HG02973 (cell line): Measurements from ENCODE around the gene TRIB2.
"Not testable (repeated sequence)": the region's sequence is repeated elsewhere in the genome, so short reads cannot be mapped to it uniquely, and the experiment has no call there.

Experiments
- ATAC-seq: cut with Tn5 transposase; IDR thresholded peaks from one replicate; pipeline ENCODE4 v1.9.1; 2021; ENCODE audit warnings: moderate library complexity; ENCODE audit not compliant: unreplicated experiment

The TRIB2 gene

DNA sequence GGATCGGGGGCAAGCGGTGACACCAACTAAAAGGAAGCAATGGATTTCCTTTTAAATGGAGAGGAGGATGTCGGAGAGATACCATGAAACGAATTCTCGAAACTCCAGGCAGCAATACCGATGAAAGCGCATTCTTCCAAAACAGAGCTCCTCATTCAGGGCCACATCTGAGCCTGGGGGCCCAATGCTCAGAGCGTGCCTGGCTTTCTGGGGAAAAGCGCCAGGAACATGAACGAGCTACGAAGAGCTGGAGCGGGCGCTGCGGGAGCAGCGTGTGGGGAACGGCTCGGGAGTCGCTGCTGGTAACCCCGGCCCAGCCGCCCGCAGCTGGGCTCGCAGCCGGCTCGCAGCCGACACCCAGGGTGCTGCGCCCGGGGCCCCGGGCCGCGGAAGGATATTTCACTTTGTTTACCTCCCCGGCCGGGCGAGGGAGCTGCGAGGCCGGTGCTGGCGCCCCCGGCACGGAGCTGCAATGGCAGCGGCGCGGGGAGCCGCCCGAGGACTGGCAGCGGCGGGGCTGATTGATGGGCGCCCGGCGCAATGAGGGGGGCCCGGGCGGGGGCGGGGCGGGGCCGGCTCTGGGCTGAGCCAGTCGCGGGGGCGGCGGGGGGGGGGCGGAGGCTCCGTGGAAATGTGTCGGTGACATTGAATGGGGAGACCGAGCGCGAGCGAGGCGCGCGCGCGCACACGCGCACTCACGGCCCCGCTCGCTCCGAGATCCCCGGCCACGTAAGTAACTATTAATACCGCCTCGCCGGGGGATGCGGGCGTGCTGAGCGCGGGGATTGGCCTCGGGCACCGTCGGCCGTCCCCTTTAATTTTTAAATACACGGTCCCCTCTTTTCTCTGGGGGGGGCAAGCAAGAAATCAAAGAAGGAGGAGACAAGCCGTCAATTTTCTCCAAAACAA lies at the start of gene TRIB2:
TRIB2 (plus strand) TSS at position 655 of the 909 bp plus-strand sequence. CDS start 1,372 bp downstream, outside the sequence.
- peak; percentile 63 for ATAC-seq

DNA sequence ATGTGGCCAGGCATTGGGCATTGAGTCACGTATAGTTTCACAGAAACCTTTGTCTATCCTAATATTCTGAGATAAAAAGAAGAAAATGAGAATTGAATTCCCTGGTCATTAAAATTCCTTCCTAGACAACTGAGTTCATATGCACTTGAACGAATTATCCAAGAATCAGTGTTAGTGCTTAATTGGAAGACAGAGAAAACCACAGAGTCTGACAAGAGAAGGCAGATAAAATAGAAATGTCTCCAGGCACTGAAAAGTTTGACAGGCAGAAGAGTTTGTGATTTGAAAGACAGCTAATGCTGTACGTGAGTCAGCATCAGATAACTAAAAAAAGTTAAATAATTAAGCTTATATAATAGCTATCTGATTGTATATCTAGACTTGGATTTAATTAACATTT lies 47.7 kb upstream of the TRIB2 start:
- ATAC-seq, result no peak

DNA sequence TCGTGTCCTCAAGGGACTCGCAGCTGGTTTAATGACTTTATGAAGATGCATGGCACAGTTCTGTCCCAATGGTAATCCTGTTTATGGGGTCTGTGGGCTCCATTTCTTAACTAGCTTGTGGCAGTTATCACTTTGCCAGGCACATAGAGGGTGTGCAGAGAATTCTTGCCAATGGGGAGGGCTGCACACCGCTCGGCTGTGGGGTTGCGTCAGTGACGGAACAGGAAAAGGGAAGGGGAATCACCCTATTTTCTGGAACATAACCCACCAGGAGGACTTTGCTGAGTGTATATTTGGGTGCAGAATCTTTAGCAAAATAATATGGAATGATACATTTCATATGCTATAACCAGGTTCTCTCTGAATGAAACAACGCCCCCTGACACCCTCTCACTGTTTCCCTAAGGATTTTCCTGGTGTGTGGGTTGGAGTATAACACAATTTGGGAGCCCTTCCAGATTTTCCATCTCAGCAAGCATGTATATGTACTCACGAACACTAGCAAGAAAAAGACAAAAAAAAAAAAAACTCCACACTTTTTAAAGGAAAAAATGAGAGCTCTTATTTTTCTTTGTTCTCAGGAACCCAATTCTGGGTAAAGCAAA lies 43.9 kb upstream of the TRIB2 start:
- no peak for ATAC-seq

DNA sequence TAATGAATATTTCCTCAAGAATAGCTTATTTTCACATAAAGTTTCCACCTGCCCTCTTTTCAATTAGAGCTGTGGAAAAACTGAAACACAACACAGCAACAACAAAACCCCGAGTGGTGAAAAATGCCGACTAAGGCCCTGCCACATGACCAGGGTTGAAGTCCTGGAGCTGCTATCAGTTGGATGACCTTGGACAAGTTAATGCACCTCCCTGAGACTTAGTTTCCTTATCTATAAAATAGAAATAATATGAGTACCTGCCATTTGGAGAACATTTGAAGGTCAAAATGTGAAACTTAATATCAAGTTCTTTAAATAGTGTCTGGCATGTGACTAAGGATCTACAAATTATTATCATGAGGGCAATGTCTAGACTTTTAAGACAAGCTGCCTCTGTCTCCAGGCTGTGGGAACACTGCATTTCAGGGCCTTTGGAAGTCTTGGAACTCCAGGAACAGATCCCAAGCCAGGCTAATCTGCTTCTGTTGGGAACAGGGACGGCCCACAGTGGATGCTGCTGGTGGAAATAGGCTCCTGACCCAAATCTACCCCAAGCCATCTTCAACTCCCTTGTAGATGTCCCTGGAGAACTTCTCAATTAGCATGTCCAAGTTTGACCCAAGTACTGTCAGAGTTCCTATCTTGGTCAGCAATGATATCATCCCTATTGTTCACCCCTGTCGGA lies 42.0 kb upstream of the TRIB2 start:
- no peak for ATAC-seq

DNA sequence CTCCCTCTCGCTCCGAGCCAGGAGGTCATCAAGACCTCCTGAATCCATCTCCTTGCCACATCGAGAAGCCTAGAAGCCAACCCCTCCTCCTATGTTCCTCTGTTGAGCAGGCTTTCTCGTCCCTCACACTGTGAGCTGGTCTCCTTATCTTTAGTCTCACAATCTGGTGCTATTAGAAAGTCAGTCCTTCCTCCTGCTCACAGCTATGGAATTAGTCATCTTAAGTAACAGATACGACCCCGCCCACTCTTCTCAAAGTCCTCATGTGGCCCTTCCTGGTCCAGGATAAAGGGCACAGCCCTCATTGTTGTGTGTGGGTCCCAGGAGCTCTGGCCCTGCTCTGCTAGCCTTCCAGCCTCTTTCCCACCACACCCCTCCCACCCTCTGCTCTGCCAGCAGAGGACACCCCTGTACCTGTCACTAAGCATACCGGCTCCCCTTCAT lies 41.4 kb upstream of the TRIB2 start:
- ATAC-seq, result no peak

DNA sequence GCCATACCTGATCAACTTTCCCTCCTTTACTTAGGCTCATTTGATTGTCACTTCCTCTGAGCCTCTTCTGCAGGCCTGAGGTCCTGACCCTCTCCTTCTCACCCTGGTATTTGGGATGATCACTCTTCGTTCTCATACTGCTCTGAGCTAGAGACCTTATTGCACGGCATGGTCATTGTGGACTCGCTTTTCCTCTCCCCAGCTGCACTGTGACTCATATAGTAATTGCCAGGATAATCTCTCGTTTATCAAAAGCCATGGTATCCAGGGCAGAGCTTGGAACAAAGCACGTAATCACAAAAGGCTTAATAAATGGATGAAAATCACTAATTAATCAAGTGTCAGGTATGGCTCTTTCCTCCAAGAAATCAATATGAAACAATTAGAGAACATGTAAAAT lies 40.9 kb upstream of the TRIB2 start:
- ATAC-seq, result no peak

DNA sequence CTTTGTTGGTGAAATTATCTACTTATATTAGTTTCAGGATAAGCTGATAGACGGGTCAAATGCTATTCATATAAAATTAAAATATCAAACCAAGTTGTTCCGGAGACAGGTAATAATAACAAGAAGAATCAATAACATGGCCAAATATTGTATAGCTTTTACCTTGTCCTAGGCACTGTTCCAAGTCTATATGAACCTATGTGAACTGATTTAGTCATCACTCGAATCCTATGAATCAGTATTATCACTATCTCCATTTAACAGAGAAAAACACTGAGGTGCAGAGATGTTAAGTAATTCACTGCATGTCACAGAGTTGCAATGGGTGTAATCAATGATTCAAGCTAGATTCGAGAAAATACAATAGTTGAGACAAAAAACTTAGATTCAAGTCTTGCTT lies 40.0 kb upstream of the TRIB2 start:
- ATAC-seq, result no peak

DNA sequence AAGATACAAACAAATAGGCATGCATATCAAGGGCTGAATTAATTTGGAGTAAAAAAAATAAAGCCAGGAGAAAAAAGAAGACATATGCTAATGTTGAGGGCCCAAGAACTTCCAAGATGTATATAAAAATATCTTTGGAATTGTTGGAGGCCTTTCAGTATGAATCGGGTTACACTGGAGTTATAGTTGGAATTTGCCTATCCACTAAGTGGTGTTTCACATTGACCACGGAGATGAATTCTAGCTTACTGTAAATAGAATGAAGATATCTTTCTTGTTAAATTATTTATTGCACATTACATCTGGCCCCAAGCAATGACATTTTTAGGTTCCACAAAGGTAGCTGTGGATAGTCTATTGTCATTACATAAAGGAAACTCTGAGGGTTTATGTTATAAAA lies 38.5 kb upstream of the TRIB2 start:
- ATAC-seq, result no peak

DNA sequence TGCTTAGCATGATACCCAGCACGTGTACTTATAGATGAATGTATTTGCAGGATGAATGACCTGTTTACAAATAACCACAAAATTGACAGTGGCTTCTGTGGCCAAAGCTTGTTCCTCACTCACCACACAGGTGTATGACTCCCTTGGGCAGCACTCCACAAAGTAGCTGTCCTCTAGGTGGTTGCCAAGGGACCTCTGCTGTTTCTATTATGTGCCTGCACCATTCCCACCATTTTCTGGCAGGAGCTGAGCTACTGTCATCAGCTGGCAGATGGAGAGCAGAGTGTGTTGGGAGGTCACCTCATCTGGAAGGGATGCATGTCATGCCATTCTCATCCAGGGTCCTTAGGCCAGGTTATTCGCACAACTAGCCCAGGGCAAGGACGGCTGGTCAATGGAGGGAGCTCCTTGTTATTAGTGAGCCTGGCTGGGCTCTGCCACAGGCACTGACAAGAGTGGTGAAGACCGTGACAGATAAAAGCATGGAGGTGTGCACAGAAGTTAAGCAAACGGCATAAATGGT lies 37.1 kb upstream of the TRIB2 start:
- no peak for ATAC-seq

DNA sequence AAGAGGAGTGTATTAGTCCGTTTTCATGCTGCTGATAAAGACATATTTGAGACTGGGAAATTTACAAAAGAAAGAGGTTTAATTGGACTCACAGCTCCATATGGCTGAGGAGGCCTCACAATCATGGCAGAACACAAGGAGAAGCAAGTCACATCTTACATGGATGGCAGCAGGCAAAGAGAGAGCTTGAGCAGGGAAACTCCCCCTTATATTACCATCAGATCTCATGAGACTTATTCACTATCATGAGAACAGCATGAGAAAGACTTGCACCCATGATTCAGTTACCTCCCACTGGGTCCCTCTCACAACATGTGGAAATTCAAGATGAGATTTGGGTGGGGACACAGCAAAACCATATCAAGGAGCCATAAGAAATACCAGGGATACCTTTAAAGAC lies 36.6 kb upstream of the TRIB2 start:
- ATAC-seq, result not testable (repeated sequence)

DNA sequence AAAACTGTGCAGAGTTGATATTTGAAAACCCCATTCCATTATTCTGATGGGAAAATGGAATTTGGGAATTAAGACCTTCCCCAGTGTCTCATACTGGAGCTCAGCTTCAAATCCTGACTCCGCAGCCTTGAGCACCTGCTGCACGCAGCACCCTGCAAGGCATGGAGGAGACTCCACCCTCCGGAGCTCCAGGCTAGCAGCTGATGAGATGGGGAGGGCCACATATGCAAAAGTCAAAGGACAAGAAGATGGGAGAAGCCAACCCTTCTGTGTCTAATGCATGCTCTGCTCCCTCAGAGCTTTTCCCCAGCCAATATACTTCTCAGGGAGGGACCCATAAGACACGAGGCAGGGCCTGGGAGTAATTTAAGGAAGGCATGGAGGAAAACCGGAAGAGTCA lies 34.7 kb upstream of the TRIB2 start:
- ATAC-seq, result no peak

DNA sequence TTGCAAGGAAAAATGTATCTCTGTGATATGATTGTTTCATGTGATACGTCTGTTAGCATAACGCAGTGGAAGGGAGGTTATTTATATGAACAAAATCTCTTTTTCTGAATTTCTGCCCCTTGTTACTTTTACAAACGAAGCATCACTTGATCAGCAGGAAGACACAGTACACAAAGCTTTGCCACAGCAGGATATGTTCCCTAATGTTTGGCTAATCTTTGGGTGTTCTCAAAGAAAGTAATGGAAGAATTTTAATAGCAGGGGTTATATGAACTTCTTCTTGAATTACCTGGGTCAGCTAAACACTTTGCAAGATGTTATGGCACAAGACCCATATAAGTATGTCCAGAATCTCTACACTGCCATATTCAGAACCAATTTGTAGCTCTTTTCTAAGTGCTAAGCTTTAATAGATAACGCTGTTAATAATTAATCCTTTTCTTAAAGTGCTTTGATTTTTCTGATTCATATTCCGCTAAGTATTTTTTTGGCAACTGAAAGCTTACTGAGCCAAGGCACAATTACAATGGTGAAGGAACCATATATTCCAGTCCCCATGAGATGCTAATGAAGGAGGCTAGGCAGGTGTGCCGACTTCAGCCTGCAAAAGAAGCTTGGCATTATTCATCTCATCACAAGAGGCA lies 33.2 kb upstream of the TRIB2 start:
- ATAC-seq, result no peak

DNA sequence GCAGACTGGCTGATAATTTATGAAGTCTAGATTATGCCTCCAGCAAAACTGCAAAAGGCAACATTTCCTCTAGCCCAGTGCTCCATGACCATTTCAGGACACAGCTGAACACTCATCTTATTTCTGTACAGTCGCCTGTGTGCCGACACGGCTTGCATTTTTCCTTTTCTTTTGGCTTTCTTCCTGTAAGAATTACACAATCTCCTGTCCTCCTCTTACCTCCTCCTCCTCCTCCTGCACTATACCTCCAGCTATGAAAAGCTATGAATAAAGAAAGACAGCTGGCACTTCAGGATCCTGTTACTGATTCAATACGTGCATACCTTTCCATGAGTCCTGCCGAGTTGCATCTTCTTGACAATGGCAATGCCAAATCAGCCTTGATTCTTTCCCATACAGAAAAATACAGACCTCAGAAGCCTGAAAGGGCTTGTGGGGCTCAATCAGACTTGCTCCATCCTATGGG lies 32.2 kb upstream of the TRIB2 start:
- no peak for ATAC-seq

DNA sequence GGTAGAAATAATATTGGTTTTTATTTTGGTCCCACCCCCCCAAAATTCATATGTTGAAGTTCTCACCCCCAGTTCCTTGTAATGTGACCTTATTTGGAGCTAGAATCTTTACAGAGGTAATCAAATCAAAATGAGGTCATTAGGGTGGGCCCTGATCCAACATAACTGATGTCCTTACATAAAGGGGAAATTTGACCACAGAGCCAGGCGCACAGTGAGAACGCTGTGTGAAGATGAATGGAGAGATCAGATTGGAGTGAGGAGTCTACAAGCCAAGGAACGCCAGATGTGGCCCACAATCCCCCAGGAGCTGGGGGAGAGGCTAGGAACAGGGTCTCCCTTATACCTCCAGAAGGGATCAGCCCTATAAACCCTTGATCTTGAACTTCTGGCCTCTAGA lies 31.6 kb upstream of the TRIB2 start:
- ATAC-seq, result no peak

DNA sequence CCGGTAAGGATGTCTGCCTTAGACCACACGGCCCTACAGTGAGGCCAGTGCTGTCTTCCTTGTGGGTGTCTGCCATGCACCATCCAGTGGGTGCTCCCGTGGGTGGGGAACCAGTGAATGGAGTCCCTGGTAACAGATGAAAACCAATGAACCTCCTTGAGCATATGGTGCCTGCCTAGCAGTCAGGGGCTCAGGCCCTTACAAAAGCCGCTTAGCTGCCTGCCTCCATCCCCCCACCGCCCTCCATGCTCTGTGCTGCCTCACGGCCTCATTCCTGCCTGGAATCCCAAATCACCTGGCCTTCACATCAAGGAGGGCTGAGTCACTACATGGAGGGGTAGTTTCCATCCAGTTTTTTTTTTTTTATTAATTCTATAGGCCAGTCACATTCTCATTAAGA lies 30.8 kb upstream of the TRIB2 start:
- ATAC-seq, result no peak

DNA sequence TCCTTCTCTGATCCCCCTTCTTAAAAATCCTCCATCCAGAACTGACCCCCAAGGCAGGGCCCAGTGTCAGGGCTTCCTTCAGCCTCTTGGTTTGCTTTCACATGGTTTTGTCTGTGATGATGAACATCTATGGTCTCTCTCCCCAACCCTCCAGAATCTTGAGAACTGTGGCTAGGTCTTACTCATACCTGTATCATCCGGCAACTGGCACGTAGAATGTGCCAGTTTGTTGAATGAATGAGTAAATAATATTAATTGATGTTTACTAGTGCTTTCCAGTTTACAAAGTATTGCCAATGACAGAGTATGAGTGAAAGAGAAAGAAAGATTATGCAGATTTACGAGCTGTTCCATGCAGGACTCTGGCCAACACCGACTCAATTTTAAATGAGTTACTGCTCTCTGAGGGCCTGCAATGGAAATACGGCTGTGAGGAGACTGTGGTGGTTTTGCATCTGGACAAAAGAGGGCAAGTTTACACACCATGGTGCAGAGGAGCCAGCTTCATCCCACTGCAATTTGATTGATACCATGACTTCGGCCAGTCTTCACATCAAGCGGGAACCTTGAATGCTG lies 29.9 kb upstream of the TRIB2 start:
- ATAC-seq, result no peak

DNA sequence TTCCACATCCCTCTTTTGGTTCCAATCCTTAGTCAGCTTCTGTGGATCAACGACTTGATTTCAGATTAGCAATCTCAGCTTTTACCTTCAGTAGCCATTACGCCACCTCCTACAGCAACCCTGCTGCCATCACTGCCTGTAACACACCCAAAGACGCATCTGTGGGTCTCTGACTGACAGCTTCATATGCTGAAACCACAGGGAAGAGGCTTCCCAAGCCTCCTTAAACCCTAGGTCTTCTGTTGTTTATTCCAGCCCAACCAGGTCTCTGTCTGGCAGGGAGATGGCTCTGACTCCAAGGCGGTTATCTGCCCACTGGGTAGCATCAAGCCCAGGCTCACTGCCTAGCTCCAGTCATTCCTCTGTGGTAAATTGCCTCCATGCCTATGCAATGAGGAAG lies 28.6 kb upstream of the TRIB2 start:
- ATAC-seq, result no peak

DNA sequence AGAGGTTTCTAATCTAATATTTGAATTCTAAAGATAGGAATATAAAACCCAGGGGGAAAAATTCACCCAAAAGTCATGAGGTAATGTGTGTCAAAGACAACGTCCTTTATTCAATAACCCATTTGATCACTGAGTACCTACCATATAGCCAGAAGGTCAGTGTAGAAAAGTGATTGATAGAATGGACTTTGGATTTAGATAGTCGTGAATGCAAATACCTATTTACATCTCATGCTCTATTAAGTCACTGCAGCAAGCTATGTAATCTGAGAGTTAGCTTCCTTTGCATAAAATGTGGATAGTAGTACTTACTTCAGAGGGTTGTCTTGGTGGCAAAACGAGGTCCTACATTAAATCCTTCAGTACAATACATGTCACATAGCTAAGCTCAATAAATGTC lies 27.8 kb upstream of the TRIB2 start:
- ATAC-seq, result no peak

DNA sequence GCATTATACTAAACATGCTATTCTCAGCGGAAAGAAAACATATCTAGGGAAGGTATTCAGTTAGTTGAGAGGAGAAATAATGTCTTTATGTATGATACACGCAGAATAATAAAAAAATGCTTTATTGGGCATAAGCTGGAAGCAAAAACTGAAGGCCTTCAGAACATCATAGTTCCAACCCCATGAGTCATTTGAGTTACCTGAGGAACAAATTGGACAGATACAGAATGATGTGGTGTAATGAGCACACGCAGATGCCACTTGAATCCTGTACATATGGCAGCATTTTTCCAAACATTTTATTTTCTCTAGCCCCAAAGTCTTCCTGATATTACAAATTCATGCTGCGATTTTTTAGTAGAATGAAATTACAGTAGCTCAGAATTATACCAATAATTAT lies 23.2 kb upstream of the TRIB2 start:
- ATAC-seq, result no peak

DNA sequence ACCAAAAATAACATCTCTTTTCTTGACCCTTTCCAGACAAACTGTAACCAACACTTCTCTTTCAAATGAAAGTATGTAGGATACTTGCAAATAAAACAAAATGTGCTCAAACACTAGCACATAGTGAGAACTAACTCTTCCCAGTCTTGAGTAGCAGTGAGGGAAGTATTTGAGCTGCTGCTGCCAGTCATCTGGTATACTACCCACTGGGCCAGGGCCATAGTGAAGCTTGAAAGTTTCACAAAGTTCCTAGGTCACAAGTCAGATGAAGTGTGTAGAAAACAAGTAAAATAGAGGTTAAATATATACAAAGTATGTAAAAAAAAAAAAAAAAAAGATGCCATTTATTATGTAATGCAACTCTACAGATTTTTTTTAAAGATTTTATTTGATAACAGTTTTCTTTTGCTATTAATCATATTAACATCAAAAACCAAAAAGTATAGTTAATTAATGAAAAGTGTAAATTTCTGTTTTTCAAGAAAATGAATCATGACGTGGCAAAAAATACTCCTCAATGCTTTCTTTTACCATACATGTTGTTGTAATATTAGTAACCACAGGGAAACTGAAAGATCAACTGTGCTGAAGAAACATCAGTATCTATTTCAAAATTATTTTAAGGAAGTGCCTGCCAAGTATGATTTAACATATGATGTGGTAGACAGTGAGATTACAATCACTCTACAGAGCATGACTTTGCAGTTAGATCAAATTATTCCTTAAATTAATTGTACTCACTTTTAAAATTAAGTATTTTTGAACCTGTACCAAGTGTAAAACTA lies 21.6 kb upstream of the TRIB2 start:
- ATAC-seq, result peak; percentile 96
